Putamen (tissue), 1 donor: ENCODE measurements around the gene SYNM.
"Not testable (repeated sequence)": the region's sequence is repeated elsewhere in the genome, so short reads cannot be mapped to it uniquely, and the experiment has no call there.

Experiments
- DNase-seq: peaks from one replicate; pipeline ENCODE4 v3.0.0-alpha.2; 2016; ENCODE audit warnings: low spot score

Gene SYNM

GRCh38 chr15:99105514-99106341 is 848 bp downstream of the SYNM start:
- DNase-seq: peak; percentile 58

GRCh38 chr15:99106417-99107220 is 1.7 kb downstream of the SYNM start:
- DNase-seq: no peak

GRCh38 chr15:99108993-99109392 is 4.1 kb downstream of the SYNM start:
- DNase-seq: no peak

- DNase-seq: no peak
Measured at GRCh38 chr15:99109555-99110021, 4.7 kb downstream of the SYNM start.

GRCh38 chr15:99110093-99110492 is 5.2 kb downstream of the SYNM start:
- no peak for DNase-seq

- no peak for DNase-seq
Measured at GRCh38 chr15:99110581-99111320, 5.9 kb downstream of the SYNM start.

GRCh38 chr15:99111641-99112040 is 6.8 kb downstream of the SYNM start:
- DNase-seq: not testable (repeated sequence)

- no peak for DNase-seq
Measured at GRCh38 chr15:99113547-99114271, 8.8 kb downstream of the SYNM start.

- no peak for DNase-seq
Measured at GRCh38 chr15:99114511-99115299, 9.8 kb downstream of the SYNM start.

- DNase-seq: no peak
Measured at GRCh38 chr15:99115300-99116215, 10.7 kb downstream of the SYNM start.

- no peak for DNase-seq
Measured at GRCh38 chr15:99117111-99117510, 12.2 kb downstream of the SYNM start.

- no peak for DNase-seq
Measured at GRCh38 chr15:99117563-99118257, 12.8 kb downstream of the SYNM start.

- no peak for DNase-seq
Measured at GRCh38 chr15:99118258-99118632, 13.4 kb downstream of the SYNM start.

GRCh38 chr15:99118801-99119546 is 14.1 kb downstream of the SYNM start:
- DNase-seq: no peak

- no peak for DNase-seq
Measured at GRCh38 chr15:99120050-99120777, 15.3 kb downstream of the SYNM start.

- no peak for DNase-seq
Measured at GRCh38 chr15:99121207-99121606, 16.3 kb downstream of the SYNM start.

- DNase-seq: no peak
Measured at GRCh38 chr15:99121691-99122410, 17.0 kb downstream of the SYNM start.
